HCT116 (cell line): ENCODE data around the gene TMPRSS3. TPM values are rescaled to one million over a fixed set of nuclear protein-coding genes. Genes with fewer than 3 reads are reported as not detected.
A peak's percentile ranks its signal among the peaks of the same experiment; 100 is the strongest.

Experiments used
- ATAC-seq: fragments of 200-7000 bp; cut with Tn5 transposase; 2 replicates; pipeline ENCODE4 v1.9.1; 2020; ENCODE audit warnings: mild to moderate bottlenecking, moderate library complexity
- BruUV-seq: library from RNA; stranded (reverse); fragments of 400-500 nt; replicated peaks from 2 replicates; lab custom pipeline; 2021; lab: Mats Ljungman, UMichigan
- CTCF ChIA-PET: fragments of 300-600 bp; sonication (Branson Sonifier 250); formaldehyde crosslinking; loops from one replicate; lab custom pipeline; 2021; ENCODE audit warnings: antibody characterized with exemption; lab: Charles Lee
- POLR2A ChIA-PET: fragments of 300-600, 350-600 bp; sonication (Branson Sonifier 250); formaldehyde crosslinking; loops from one replicate; lab custom pipeline; 2021; ENCODE audit warnings: antibody characterized with exemption; lab: Charles Lee
- RAD21 ChIA-PET, 2 experiments: fragments of 300-600 bp; sonication (Branson Sonifier 250); formaldehyde crosslinking; loops; one replicate each; lab custom pipeline; 2023; ENCODE audit warnings: low total read pairs in 2 of 2; ENCODE audit not compliant: uncharacterized antibody in 2 of 2, unreplicated experiment in 2 of 2, low non-redundant PET in 1 of 2; lab: Charles Lee
- DNase-seq: peaks from one replicate; pipeline ENCODE4 v3.0.0-alpha.2; 2010; ENCODE audit warnings: low read depth, low spot score
- H2AFZ ChIP-seq: fragments of 200-600 bp; shearing (Covaris generic), sonication (generic); 2 replicates; pipeline ENCODE4 v1.6.1; 2017; ENCODE audit warnings: low read depth, mixed run types, mixed read lengths, antibody characterized with exemption, low read length; ENCODE audit not compliant: poor library complexity, severe bottlenecking
- H3K27ac ChIP-seq: 2 replicates; pipeline ENCODE4 v1.5.1; 2012; ENCODE audit warnings: low read depth, low read length
- H3K27me3 ChIP-seq: fragments of 200-600 bp; sonication (generic); 2 replicates; pipeline ENCODE4 v1.6.1; 2016; ENCODE audit warnings: mixed run types, low read length, mixed read lengths; ENCODE audit not compliant: insufficient read depth
- H3K36me3 ChIP-seq, 2 experiments: fragments of 200-500 bp in 1 of 2; fragments of 200-600 bp in 1 of 2; sonication (Bioruptor generic) in 1 of 2; sonication (generic) in 1 of 2; 2 replicates each; pipeline versions ENCODE4 v1.5.1 to v1.6.1; 2014 to 2016; ENCODE audit warnings: low read length in 2 of 2, inconsistent platforms in 1 of 2, mixed read lengths in 1 of 2, mixed run types in 1 of 2; ENCODE audit not compliant: insufficient read depth in 2 of 2, control insufficient read depth in 1 of 2
- H3K4me1 ChIP-seq, 2 experiments: fragments of 200-600 bp in 1 of 2; sonication (generic) in 1 of 2; 2 replicates each; pipeline versions ENCODE4 v1.5.1 to v1.6.1; 2012 to 2017; ENCODE audit warnings: low read length in 2 of 2, inconsistent platforms in 1 of 2, mild to moderate bottlenecking in 1 of 2, mixed read lengths in 1 of 2, mixed run types in 1 of 2, moderate library complexity in 1 of 2; ENCODE audit not compliant: insufficient read depth in 2 of 2, control insufficient read depth in 1 of 2
- H3K4me2 ChIP-seq: fragments of 200-600 bp; sonication (generic); 2 replicates; pipeline ENCODE4 v1.6.1; 2017; ENCODE audit warnings: mixed run types, low read length, mixed read lengths
- H3K4me3 ChIP-seq, 2 experiments: fragments of 200-600 bp in 1 of 2; sonication (generic) in 1 of 2; replicated peaks in 1 of 2; 2 replicates each; pipeline ENCODE4 v1.5.1; 2011 to 2016; ENCODE audit warnings: low read length in 2 of 2, control low read depth in 1 of 2, low read depth in 1 of 2, mild to moderate bottlenecking in 1 of 2, mixed read lengths in 1 of 2, mixed run types in 1 of 2
- H3K79me2 ChIP-seq: fragments of 200-600 bp; sonication (generic); 2 replicates; pipeline ENCODE4 v1.6.1; 2017; ENCODE audit warnings: mild to moderate bottlenecking, mixed run types, low read length, moderate library complexity, mixed read lengths; ENCODE audit not compliant: insufficient read depth
- H3K9ac ChIP-seq: fragments of 200-600 bp; sonication (generic); 2 replicates; pipeline ENCODE4 v1.6.1; 2016; ENCODE audit warnings: low read length, mixed read lengths
- H3K9me2 ChIP-seq: fragments of 200-600 bp; sonication (generic), shearing (Covaris generic); 2 replicates; pipeline ENCODE4 v1.6.1; 2017; ENCODE audit warnings: mixed run types, mild to moderate bottlenecking, moderate library complexity; ENCODE audit not compliant: insufficient read depth
- H3K9me3 ChIP-seq, 2 experiments: fragments of 200-500 bp in 1 of 2; fragments of 200-600 bp in 1 of 2; sonication (Bioruptor generic) in 1 of 2; sonication (generic) in 1 of 2; 2 replicates each; pipeline ENCODE4 v1.6.1; 2014 to 2017; ENCODE audit warnings: low read length in 2 of 2, mixed read lengths in 2 of 2, inconsistent platforms in 1 of 2, low read depth in 1 of 2, mild to moderate bottlenecking in 1 of 2, mixed run types in 1 of 2, moderate library complexity in 1 of 2; ENCODE audit not compliant: control insufficient read depth in 1 of 2, insufficient read depth in 1 of 2
- H4K20me1 ChIP-seq: fragments of 200-600 bp; sonication (generic), shearing (Covaris generic); 2 replicates; pipeline ENCODE4 v1.6.1; 2017; ENCODE audit warnings: mixed run types, mild to moderate bottlenecking, moderate library complexity; ENCODE audit not compliant: insufficient read depth
- CTCF ChIP-seq, 3 experiments: fragments of 200-600 bp in 1 of 3; sonication (generic) in 1 of 3; IDR thresholded peaks in 2 of 3; conservative IDR thresholded peaks in 1 of 3; 2 replicates each; pipeline ENCODE4 v1.5.1; 2012 to 2017; ENCODE audit warnings: low read depth in 2 of 3, low read length in 2 of 3, antibody characterized with exemption in 1 of 3, borderline replicate concordance in 1 of 3, control low read depth in 1 of 3, mild to moderate bottlenecking in 1 of 3, mixed read lengths in 1 of 3, mixed run types in 1 of 3, moderate library complexity in 1 of 3; ENCODE audit not compliant: insufficient read depth in 1 of 3
- RAD21 ChIP-seq: IDR thresholded peaks from 2 replicates; pipeline ENCODE4 v1.6.1; 2012; ENCODE audit warnings: low read depth, mild to moderate bottlenecking
- TCF7L2 ChIP-seq: IDR thresholded peaks from 2 replicates; pipeline ENCODE4 v1.7.0; 2011; ENCODE audit warnings: borderline replicate concordance, inconsistent platforms; ENCODE audit not compliant: insufficient read depth, insufficient read length; ENCODE audit errors: extremely low read depth
- ZFX ChIP-seq: fragments of 450-650 bp; IDR thresholded peaks from 2 replicates; pipeline ENCODE4 v1.6.1; 2017
- intact Hi-C: fragments of 100-400 bp; cut with micrococcal nuclease; formaldehyde crosslinking; loops from 2 replicates; pipeline ENCODE4 v1.10.0; 2022
- total RNA-seq: library from RNA; stranded (reverse); gene quantifications from one replicate; pipeline ENCODE4 v1.2.1, GENCODE V29; 2021; ENCODE audit not compliant: unreplicated experiment

The TMPRSS3 gene
- total RNA-seq, 1 experiment from 2014 or later: not detected

DNA sequence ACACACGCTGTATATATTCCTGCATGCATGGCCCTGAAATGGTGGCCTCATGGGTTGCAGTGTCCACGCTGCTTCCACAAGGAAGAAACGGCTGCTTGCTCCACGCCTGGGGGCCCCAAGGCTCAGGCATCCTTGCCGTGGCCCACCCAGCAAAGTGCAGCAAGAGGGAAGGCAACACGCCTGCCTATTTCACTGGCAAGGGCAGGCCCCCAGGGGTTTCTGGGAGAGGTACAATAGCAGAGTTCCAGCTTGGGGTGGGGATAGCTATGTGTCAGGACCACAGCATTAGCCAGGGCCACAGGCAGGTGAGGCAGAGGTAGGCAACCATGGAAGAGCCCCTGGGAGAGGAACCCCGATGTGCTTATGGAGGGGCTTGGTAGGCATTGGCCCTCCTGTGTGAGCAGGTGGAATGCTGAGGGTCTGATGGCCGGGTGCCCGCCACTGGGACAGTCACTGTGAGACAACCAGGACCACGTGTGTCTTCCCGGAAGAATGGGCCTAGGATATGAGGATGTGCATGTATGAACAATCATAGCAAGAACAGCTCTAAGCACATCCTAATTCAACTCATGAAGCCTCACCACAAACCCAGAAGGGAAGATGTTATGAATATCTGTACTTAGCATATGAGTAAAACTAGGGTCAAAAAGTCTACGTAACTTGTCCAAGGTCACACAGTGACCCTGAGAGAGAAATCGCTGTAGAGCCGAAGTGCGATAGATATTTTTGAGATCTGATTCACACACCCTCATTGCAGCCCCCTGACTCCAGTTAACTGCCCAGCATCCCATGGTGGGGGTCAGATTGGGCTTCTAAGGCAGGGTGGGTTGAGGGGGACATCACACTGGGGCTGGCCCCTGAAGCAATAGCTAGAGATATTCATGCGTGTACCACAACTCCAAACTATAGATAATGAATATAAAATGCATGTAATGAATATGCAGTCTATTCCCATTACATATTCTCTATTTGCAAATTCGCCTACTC, 56.8 kb downstream of the TMPRSS3 start:
- no peak overlapping the region for H2AFZ ChIP-seq
- H3K4me2 ChIP-seq: no peak overlapping the region
- ChIA-PET POLR2A (no interaction called here), CTCF (interaction anchor here (1.8 kb wide), 1 partner anchor 29 kb away, joined by 8 read pairs; no protein-coding TSS in a partner anchor), RAD21 (no interaction called here)
- H3K4me1 ChIP-seq: peaks cover 0 to 10% of the 10 kb centered on the region in 2 experiments; a peak in 3 of 4 replicates
- no peaks in the 10 kb centered on the region for H4K20me1 ChIP-seq
- no peaks in the 10 kb centered on the region for H3K27me3 ChIP-seq
- H3K9ac ChIP-seq: no peak overlapping the region
- H3K9me2 ChIP-seq: no peaks in the 10 kb centered on the region
- H3K27ac ChIP-seq: no peak overlapping the region
- TF ChIP-seq TCF7L2: no peak
- no peak for TF ChIP-seq ZFX
- no TSS peak for BruUV-seq
- H3K36me3 ChIP-seq: no peaks in the 10 kb centered on the region
- no peaks in the 10 kb centered on the region for H3K79me2 ChIP-seq
- intact Hi-C loops: loop anchor here (1.0 to 10.0 kb wide), 2 partner anchors 116 to 194 kb away; no protein-coding TSS in a partner anchor
- no peak for ATAC-seq
- no peak overlapping the region for H3K4me3 ChIP-seq
- H3K9me3 ChIP-seq: no peaks in the 10 kb centered on the region
- DNase-seq: no peak

- CTCF ChIA-PET: interaction anchor here (0.9 to 1.8 kb wide), 4 partner anchors 28 to 192 kb away, joined by 3 to 8 read pairs (median 5); no protein-coding TSS in a partner anchor
- Histone ChIP-seq H3K36me3 (no peaks in the 10 kb centered on the region), H3K9ac (no peak overlapping the region), H2AFZ (peak overlapping the region; percentile 29), H3K79me2 (no peaks in the 10 kb centered on the region), H3K4me3 (no peak overlapping the region), H3K27ac (no peak overlapping the region), H3K9me2 (no peaks in the 10 kb centered on the region), H3K9me3 (no peaks in the 10 kb centered on the region), H3K4me2 (peak overlapping the region; percentile 11; the same call in 1 of the 2 replicates), H3K4me1 (peaks cover 0 to 10% of the 10 kb centered on the region in 2 experiments; a peak in 3 of 4 replicates), H3K27me3 (no peaks in the 10 kb centered on the region), H4K20me1 (no peaks in the 10 kb centered on the region)
- TF ChIP-seq TCF7L2 (no peak), RAD21 (peak; percentile 31; the same call in 1 of the 2 replicates), CTCF (IDR thresholded peaks at IDR 0.05 in 2 of 3, conservative IDR thresholded peaks at IDR 0.05 in 1 of 3; ENCODE audit: borderline replicate concordance in 1 of 3, insufficient read depth in 1 of 3, low read depth in 2 of 3, low read length in 2 of 3) (peak; percentile 34 to 77 (median 73); a peak in 5 of 6 replicates)
- no TSS peak for BruUV-seq
- RAD21 ChIA-PET: interaction anchor here in 1 of 2 experiments (0.6 kb wide), 1 partner anchor 62 kb away, joined by 3 read pairs; no protein-coding TSS in a partner anchor
- DNase-seq (no peak), ATAC-seq (peak; percentile 87)
- POLR2A ChIA-PET: no interaction called here
- intact Hi-C loops: loop anchor here (1.0 to 10.0 kb wide), 2 partner anchors 117 to 193 kb away; no protein-coding TSS in a partner anchor
These were observed 57.8 kb downstream of the TMPRSS3 start for GRCh38 chr21:42337830-42338728.
